Panc1 (cell line): ENCODE measurements around the gene B4GALNT4. TPM values are rescaled to one million over a fixed set of nuclear protein-coding genes. Genes with fewer than 3 reads are reported as not detected.

ENCODE experiments used
- ATAC-seq: fragments of 200-7000 bp; cut with Tn5 transposase; 2 replicates; pipeline ENCODE4 v1.9.1; 2020; ENCODE audit warnings: mild to moderate bottlenecking, moderate library complexity
- BruUV-seq: library from RNA; stranded (reverse); fragments of 400-500 nt; replicated peaks from 2 replicates; lab custom pipeline; 2021; lab: Mats Ljungman, UMichigan
- CTCF ChIA-PET: fragments of 300-600 bp; sonication (Branson Sonifier 250); formaldehyde crosslinking; loops from one replicate; lab custom pipeline; 2022; ENCODE audit warnings: antibody characterized with exemption; lab: Charles Lee
- POLR2A ChIA-PET: fragments of 300-600 bp; sonication (Branson Sonifier 250); formaldehyde crosslinking; loops from one replicate; lab custom pipeline; 2022; ENCODE audit warnings: antibody characterized with exemption; lab: Charles Lee
- DNase-seq: peaks from one replicate; pipeline ENCODE4 v3.0.0-alpha.2; 2010; ENCODE audit warnings: low read depth, low spot score
- H3K27ac ChIP-seq: 2 replicates; pipeline ENCODE4 v1.5.1; 2011; ENCODE audit warnings: mild to moderate bottlenecking, low read length, inconsistent platforms
- H3K27me3 ChIP-seq: fragments of 200-500 bp; sonication (Bioruptor generic); 2 replicates; pipeline ENCODE4 v1.6.0; 2014; ENCODE audit warnings: low read length, inconsistent platforms; ENCODE audit not compliant: control insufficient read depth, insufficient read depth
- H3K36me3 ChIP-seq: fragments of 200-500 bp; sonication (Bioruptor generic); 2 replicates; pipeline ENCODE4 v1.5.1; 2014; ENCODE audit warnings: inconsistent platforms, mild to moderate bottlenecking, low read length, moderate library complexity; ENCODE audit not compliant: control insufficient read depth, insufficient read depth
- H3K4me1 ChIP-seq: 2 replicates; pipeline ENCODE4 v1.5.1; 2011; ENCODE audit warnings: inconsistent platforms, mild to moderate bottlenecking, low read length, moderate library complexity; ENCODE audit not compliant: control insufficient read depth, insufficient read depth
- H3K4me3 ChIP-seq, 2 experiments: 2 replicates each; pipeline ENCODE4 v1.5.1; 2011 to 2012; ENCODE audit warnings: low read depth in 2 of 2, low read length in 2 of 2, mild to moderate bottlenecking in 2 of 2, inconsistent platforms in 1 of 2, moderate library complexity in 1 of 2
- H3K9me3 ChIP-seq: fragments of 200-500 bp; sonication (Bioruptor generic); 2 replicates; pipeline ENCODE4 v1.5.1; 2014; ENCODE audit warnings: low read depth, mild to moderate bottlenecking, inconsistent platforms, low read length, moderate library complexity; ENCODE audit not compliant: control insufficient read depth, insufficient read depth
- POLR2AphosphoS5 ChIP-seq: IDR thresholded peaks from 2 replicates; pipeline ENCODE4 v1.6.1; 2012; ENCODE audit warnings: mild to moderate bottlenecking, low read depth, low read length, moderate library complexity
- REST ChIP-seq, 2 experiments: IDR thresholded peaks; 2 replicates each; pipeline ENCODE4 v1.6.1; 2011 to 2012; ENCODE audit warnings: low read depth in 2 of 2, control low read depth in 1 of 2, low read length in 1 of 2, mild to moderate bottlenecking in 1 of 2, moderate library complexity in 1 of 2; ENCODE audit not compliant: insufficient read depth in 1 of 2
- SIN3A ChIP-seq: IDR thresholded peaks from 2 replicates; pipeline ENCODE4 v1.6.1; 2012; ENCODE audit warnings: low read depth, mild to moderate bottlenecking, low read length, moderate library complexity, borderline replicate concordance; ENCODE audit not compliant: insufficient read depth
- TCF7L2 ChIP-seq: IDR thresholded peaks from 2 replicates; pipeline ENCODE4 v1.6.1; 2011; ENCODE audit warnings: mild to moderate bottlenecking, low read depth, low read length, inconsistent platforms
- in situ Hi-C: cut with HindIII; loops from 2 replicates; pipeline ENCODE4 v1.10.0; 2016; ENCODE audit warnings: low sequenced_read_pairs, low pct_unique_long_range_greater_than_20kb
- intact Hi-C: fragments of 100-400 bp; cut with micrococcal nuclease; formaldehyde crosslinking; loops from one replicate; pipeline ENCODE4 v1.10.0; 2022; ENCODE audit not compliant: unreplicated experiment
- total RNA-seq: library from RNA; stranded (reverse); gene quantifications from one replicate; pipeline ENCODE4 v1.2.1, GENCODE V29; 2021; ENCODE audit not compliant: unreplicated experiment
- TF ChIP-seq, protein P1 (sequence below): fragments of 450-650 bp; IDR thresholded peaks from 2 replicates; pipeline ENCODE4 v1.5.1; 2017; ENCODE audit warnings: mild to moderate bottlenecking

The B4GALNT4 gene
- total RNA-seq, 1 experiment from 2014 or later: 122 TPM

DNA sequence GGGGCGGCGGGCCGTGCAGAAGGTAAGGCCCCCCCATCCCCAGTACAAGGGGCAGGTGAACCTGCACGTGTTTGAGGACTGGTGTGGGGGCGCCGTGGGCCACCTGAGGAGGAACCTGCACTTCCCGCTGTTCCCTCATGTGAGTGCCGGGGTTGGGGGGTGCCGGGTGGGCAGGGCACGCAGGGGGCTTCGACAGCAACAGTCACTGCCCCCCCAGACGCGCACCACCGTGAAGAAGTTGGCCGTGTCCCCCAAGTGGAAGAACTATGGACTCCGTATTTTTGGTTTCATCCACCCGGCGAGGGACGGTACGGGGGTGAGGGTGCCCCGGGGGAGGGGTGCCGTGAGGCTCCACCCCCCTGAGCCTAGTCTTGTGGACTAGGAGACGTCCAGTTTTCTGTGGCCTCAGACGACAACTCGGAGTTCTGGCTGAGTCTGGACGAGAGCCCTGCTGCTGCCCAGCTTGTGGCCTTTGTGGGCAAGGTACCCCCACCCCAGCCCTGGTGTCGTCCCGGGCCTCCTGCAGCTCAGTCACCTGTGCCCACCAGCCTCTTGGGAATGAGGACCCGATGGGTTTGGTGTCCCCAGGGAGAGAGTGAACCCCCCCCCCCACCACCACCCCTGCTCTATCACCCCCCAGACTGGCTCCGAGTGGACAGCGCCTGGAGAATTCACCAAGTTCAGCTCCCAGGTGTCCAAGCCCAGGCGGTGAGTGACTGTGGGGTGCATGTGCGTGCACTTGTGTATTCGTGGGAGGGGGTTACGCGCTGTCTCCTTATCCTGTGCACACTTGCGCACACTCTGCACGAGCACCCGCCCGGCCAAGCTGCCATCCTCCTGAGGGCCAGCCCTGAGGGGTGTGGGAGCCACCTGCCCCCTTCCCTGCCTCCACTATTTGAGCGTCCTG lies 3.8 kb downstream of the B4GALNT4 start:
- CTCF ChIA-PET: no interaction called here
- Histone ChIP-seq H3K9me3 (no peaks in the 10 kb centered on the region), H3K4me1 (peaks cover 25% of the 10 kb centered on the region), H3K27me3 (no peaks in the 10 kb centered on the region), H3K27ac (no peak overlapping the region), H3K4me3 (no peak overlapping the region), H3K36me3 (no peaks in the 10 kb centered on the region)
- POLR2A ChIA-PET: interaction anchor here (0.6 kb wide), 1 partner anchor 9 kb away, joined by 7 read pairs; no protein-coding TSS in a partner anchor
- in situ Hi-C loops: no loop called here
- TF ChIP-seq POLR2AphosphoS5: no peak
- no peak for TF ChIP-seq SIN3A
- no peak for TF ChIP-seq TCF7L2
- TF ChIP-seq REST (IDR thresholded peaks at IDR 0.05; ENCODE audit: insufficient read depth in 1 of 2, low read depth in 2 of 2, low read length in 1 of 2): 0 out of 4 replicates have a peak, but pooled peaks of 1 of the 2 experiments have one; percentile 32
- TF ChIP-seq, protein P1, sequence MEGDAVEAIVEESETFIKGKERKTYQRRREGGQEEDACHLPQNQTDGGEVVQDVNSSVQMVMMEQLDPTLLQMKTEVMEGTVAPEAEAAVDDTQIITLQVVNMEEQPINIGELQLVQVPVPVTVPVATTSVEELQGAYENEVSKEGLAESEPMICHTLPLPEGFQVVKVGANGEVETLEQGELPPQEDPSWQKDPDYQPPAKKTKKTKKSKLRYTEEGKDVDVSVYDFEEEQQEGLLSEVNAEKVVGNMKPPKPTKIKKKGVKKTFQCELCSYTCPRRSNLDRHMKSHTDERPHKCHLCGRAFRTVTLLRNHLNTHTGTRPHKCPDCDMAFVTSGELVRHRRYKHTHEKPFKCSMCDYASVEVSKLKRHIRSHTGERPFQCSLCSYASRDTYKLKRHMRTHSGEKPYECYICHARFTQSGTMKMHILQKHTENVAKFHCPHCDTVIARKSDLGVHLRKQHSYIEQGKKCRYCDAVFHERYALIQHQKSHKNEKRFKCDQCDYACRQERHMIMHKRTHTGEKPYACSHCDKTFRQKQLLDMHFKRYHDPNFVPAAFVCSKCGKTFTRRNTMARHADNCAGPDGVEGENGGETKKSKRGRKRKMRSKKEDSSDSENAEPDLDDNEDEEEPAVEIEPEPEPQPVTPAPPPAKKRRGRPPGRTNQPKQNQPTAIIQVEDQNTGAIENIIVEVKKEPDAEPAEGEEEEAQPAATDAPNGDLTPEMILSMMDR: no peak
- ATAC-seq (no peak), DNase-seq (no peak)
- no TSS peak for BruUV-seq
- intact Hi-C loops: no loop called here

DNA sequence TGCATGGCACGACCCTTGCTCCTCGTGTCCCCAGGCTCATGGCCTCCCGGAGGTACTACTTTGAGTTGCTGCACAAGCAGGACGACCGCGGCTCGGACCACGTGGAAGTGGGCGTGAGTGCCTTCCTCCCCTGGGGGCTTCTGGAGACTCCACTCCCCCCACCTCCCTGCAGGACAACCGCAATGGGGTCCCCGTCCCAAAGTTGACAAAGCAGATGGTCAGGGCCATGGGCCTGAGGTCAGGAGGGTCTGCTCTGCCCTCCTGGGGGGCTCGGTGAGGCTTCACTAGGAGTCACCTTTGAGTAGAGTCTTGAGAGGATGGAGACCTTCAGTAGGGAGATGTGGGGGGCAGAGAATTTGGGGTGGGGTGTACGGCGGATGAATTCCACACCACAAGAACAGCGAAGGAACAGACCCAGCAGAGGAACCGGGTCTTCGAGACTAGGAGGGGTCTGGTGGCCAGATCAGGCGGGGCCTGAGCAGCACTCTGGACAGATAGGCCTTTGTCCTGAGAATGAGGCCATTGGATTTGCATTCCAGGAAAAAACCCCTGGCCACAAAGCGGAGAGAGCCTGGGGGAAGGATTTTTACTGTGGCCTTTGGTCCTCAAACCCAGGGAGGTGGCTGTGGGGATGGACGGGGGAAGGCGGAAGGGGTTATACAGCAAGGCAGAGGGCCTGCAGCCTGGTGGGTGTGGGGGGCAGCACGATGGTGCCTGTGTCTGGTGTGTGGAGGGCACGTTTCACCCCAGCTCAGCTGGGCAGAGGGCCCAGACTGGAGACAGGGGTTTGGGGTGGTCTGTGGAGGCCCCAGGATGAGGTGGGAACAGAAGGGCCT lies 4.6 kb downstream of the B4GALNT4 start:
- intact Hi-C loops (no loop called here), in situ Hi-C loops (no loop called here)
- Histone ChIP-seq H3K4me1 (peaks cover 17% of the 10 kb centered on the region), H3K4me3 (no peak overlapping the region), H3K27me3 (no peaks in the 10 kb centered on the region), H3K27ac (peak overlapping the region; percentile 18; the same call in 1 of the 2 replicates), H3K36me3 (no peaks in the 10 kb centered on the region), H3K9me3 (no peaks in the 10 kb centered on the region)
- ChIA-PET CTCF (no interaction called here), POLR2A (no interaction called here)
- no TSS peak for BruUV-seq
- DNase-seq: no peak
- no peak for TF ChIP-seq POLR2AphosphoS5
- no peak for TF ChIP-seq REST (IDR thresholded peaks at IDR 0.05; ENCODE audit: insufficient read depth in 1 of 2, low read depth in 2 of 2, low read length in 1 of 2)
- TF ChIP-seq SIN3A: no peak
- TF ChIP-seq, protein P1: no peak
- TF ChIP-seq TCF7L2: no peak
- ATAC-seq: no peak
